Astrocyte (in vitro differentiated cells and primary cell): ENCODE measurements around the gene MORC2. TPM values are rescaled to one million over a fixed set of nuclear protein-coding genes. Genes with fewer than 3 reads are reported as not detected.

Source experiments
- DNase-seq: peaks from one replicate; pipeline ENCODE4 v3.0.0-alpha.2; 2010; ENCODE audit warnings: low read depth
- FAIRE-seq: peaks from 2 replicates; lab custom pipeline; 2011; peaks lifted over from hg19 to GRCh38; lab: Jason Lieb, UNC
- H2AFZ ChIP-seq: 2 replicates; pipeline ENCODE4 v1.6.0; 2012; ENCODE audit warnings: low read depth, low read length, inconsistent platforms
- H3K27ac ChIP-seq: 2 replicates; pipeline ENCODE4 v1.5.1; 2011; ENCODE audit warnings: low read depth, low read length, inconsistent platforms
- H3K27me3 ChIP-seq: 2 replicates; pipeline ENCODE4 v1.6.0; 2011; ENCODE audit warnings: low read length, inconsistent platforms; ENCODE audit not compliant: insufficient read depth
- H3K36me3 ChIP-seq: 2 replicates; pipeline ENCODE4 v1.5.1; 2011; ENCODE audit warnings: low read length, inconsistent platforms; ENCODE audit not compliant: insufficient read depth
- H3K4me1 ChIP-seq: 2 replicates; pipeline ENCODE4 v1.5.1; 2011; ENCODE audit warnings: low read length, inconsistent platforms; ENCODE audit not compliant: insufficient read depth
- H3K4me2 ChIP-seq: 2 replicates; pipeline ENCODE4 v1.6.0; 2012; ENCODE audit warnings: low read length, inconsistent platforms
- H3K4me3 ChIP-seq: 2 replicates; pipeline ENCODE4 v1.5.1; 2011; ENCODE audit warnings: low read depth, mild to moderate bottlenecking, low read length, inconsistent platforms; ENCODE audit not compliant: insufficient read depth
- H3K79me2 ChIP-seq: 2 replicates; pipeline ENCODE4 v1.6.0; 2012; ENCODE audit warnings: mild to moderate bottlenecking, low read length, inconsistent platforms; ENCODE audit not compliant: insufficient read depth
- H3K9ac ChIP-seq: 2 replicates; pipeline ENCODE4 v1.6.0; 2012; ENCODE audit warnings: mild to moderate bottlenecking, low read length, inconsistent platforms
- H3K9me3 ChIP-seq: 2 replicates; pipeline ENCODE4 v1.5.1; 2012; ENCODE audit warnings: low read depth, mild to moderate bottlenecking, low read length, inconsistent platforms; ENCODE audit not compliant: insufficient read depth
- H4K20me1 ChIP-seq: 2 replicates; pipeline ENCODE4 v1.6.0; 2012; ENCODE audit warnings: low read length, inconsistent platforms; ENCODE audit not compliant: insufficient read depth
- H3K27ac Mint-ChIP-seq: one replicate; pipeline ENCODE4 v1.8.0; 2021; ENCODE audit warnings: mild to moderate bottlenecking, mixed read lengths; ENCODE audit not compliant: unreplicated experiment
- H3K27me3 Mint-ChIP-seq: one replicate; pipeline ENCODE4 v1.8.0; 2021; ENCODE audit warnings: low read depth, mixed read lengths; ENCODE audit not compliant: unreplicated experiment
- H3K36me3 Mint-ChIP-seq: one replicate; pipeline ENCODE4 v1.8.0; 2021; ENCODE audit warnings: low read depth, mixed read lengths; ENCODE audit not compliant: unreplicated experiment
- H3K4me1 Mint-ChIP-seq: one replicate; pipeline ENCODE4 v1.8.0; 2021; ENCODE audit warnings: low read depth, mixed read lengths; ENCODE audit not compliant: unreplicated experiment
- H3K4me3 Mint-ChIP-seq: one replicate; pipeline ENCODE4 v1.8.0; 2021; ENCODE audit warnings: mild to moderate bottlenecking, moderate library complexity, mixed read lengths; ENCODE audit not compliant: unreplicated experiment
- H3K9me3 Mint-ChIP-seq: one replicate; pipeline ENCODE4 v1.8.0; 2021; ENCODE audit warnings: mild to moderate bottlenecking, mixed read lengths; ENCODE audit not compliant: unreplicated experiment
- CTCF ChIP-seq: IDR thresholded peaks from 2 replicates; pipeline ENCODE4 v1.5.1; 2011; ENCODE audit warnings: low read depth, mild to moderate bottlenecking, inconsistent platforms, low read length, moderate library complexity; ENCODE audit not compliant: insufficient read depth
- EZH2 ChIP-seq: IDR thresholded peaks from 2 replicates; pipeline ENCODE4 v1.6.1; 2012; ENCODE audit warnings: mild to moderate bottlenecking, low read length, inconsistent platforms; ENCODE audit not compliant: insufficient read depth
- total RNA-seq: library from RNA; stranded (reverse); gene quantifications from 2 replicates; pipeline ENCODE4 v1.2.1, GENCODE V29; 2021

MORC2 gene
- total RNA-seq, 1 donor from 2014 or later: 45.9 TPM

DNA sequence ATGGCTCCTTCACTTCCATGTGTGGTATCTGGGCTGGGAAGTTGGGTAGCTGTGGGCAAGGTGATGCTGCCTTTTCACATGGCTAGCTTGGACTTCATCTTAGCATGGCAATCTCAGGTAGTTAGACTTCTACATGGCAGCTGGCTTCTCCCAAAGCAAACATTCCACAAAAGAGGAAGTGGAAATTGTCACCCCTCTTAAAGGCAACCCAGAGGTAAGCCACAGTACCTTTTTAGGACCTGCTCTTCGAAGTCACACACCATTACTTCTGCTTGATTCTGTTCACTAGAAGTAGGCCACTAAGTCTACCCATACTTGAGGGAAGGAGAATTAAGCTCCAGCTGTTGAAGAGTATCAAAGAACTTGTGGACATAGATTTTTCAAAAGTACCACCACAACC lies 26.4 kb upstream of the MORC2 start:
- H3K4me1 ChIP-seq: no peaks in the 10 kb centered on the region
- no peaks in the 10 kb centered on the region for H3K79me2 ChIP-seq
- Mint-ChIP-seq H3K36me3 (peaks cover 4% of the 10 kb centered on the region), H3K9me3 (peaks cover 7% of the 10 kb centered on the region), H3K4me3 (no peak overlapping the region), H3K27me3 (peaks cover 2% of the 10 kb centered on the region), H3K27ac (no peak overlapping the region), H3K4me1 (no peaks in the 10 kb centered on the region)
- TF ChIP-seq CTCF (no peak), EZH2 (no peak)
- no peak overlapping the region for H3K27ac ChIP-seq
- H4K20me1 ChIP-seq: no peaks in the 10 kb centered on the region
- no peaks in the 10 kb centered on the region for H3K36me3 ChIP-seq
- H3K27me3 ChIP-seq: no peaks in the 10 kb centered on the region
- H3K4me2 ChIP-seq: no peak overlapping the region
- FAIRE-seq (no peak), DNase-seq (no peak)
- peaks cover 2% of the 10 kb centered on the region for H3K9me3 ChIP-seq
- no peak overlapping the region for H2AFZ ChIP-seq
- no peak overlapping the region for H3K4me3 ChIP-seq
- H3K9ac ChIP-seq: no peak overlapping the region

DNA sequence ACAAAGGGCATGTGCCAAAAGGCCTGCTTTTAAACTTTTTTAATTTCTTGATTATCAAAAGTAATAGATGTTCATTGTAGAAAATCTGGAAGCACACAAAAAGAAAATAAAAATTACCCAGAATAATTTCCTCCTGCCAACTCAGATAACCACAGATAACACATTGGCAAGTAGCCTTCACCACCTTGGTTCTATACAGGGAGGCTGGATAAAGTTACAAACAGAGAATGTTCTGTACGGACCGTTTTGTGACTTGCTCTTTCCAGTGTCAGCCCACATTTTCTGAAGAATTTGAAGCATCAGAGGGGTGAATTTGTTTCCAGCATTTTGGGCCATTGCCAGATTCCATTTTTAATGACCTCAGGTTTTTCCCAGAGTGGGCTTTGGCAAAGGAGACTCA lies 24.0 kb upstream of the MORC2 start:
- no peak overlapping the region for H3K27ac ChIP-seq
- peaks cover 2% of the 10 kb centered on the region for H3K9me3 ChIP-seq
- H3K27me3 ChIP-seq: no peaks in the 10 kb centered on the region
- no peak overlapping the region for H3K4me3 ChIP-seq
- no peaks in the 10 kb centered on the region for H3K79me2 ChIP-seq
- FAIRE-seq (no peak), DNase-seq (peak; percentile 23)
- H3K4me1 ChIP-seq: no peaks in the 10 kb centered on the region
- H3K36me3 Mint-ChIP-seq: peaks cover 4% of the 10 kb centered on the region
- no peaks in the 10 kb centered on the region for H3K4me1 Mint-ChIP-seq
- peaks cover 2% of the 10 kb centered on the region for H3K27me3 Mint-ChIP-seq
- H3K4me2 ChIP-seq: no peak overlapping the region
- H3K27ac Mint-ChIP-seq: no peak overlapping the region
- no peaks in the 10 kb centered on the region for H4K20me1 ChIP-seq
- no peak for TF ChIP-seq EZH2
- no peak for TF ChIP-seq CTCF
- no peak overlapping the region for H2AFZ ChIP-seq
- H3K9ac ChIP-seq: no peak overlapping the region
- no peak overlapping the region for H3K4me3 Mint-ChIP-seq
- H3K36me3 ChIP-seq: no peaks in the 10 kb centered on the region
- peaks cover 7% of the 10 kb centered on the region for H3K9me3 Mint-ChIP-seq

GRCh38 chr22:30990690-30991089 lies 22.1 kb upstream of the MORC2 start:
- H3K27ac Mint-ChIP-seq: no peak overlapping the region
- Histone ChIP-seq H3K9me3 (peaks cover 2% of the 10 kb centered on the region), H3K4me2 (no peak overlapping the region), H3K36me3 (no peaks in the 10 kb centered on the region), H3K27me3 (no peaks in the 10 kb centered on the region), H3K9ac (no peak overlapping the region), H3K4me3 (no peak overlapping the region), H3K27ac (no peak overlapping the region), H3K79me2 (no peaks in the 10 kb centered on the region), H4K20me1 (no peaks in the 10 kb centered on the region), H3K4me1 (no peaks in the 10 kb centered on the region), H2AFZ (no peak overlapping the region)
- peaks cover 4% of the 10 kb centered on the region for H3K36me3 Mint-ChIP-seq
- DNase-seq (no peak), FAIRE-seq (no peak)
- H3K4me1 Mint-ChIP-seq: no peaks in the 10 kb centered on the region
- peaks cover 7% of the 10 kb centered on the region for H3K9me3 Mint-ChIP-seq
- H3K27me3 Mint-ChIP-seq: peaks cover 2% of the 10 kb centered on the region
- no peak for TF ChIP-seq EZH2
- TF ChIP-seq CTCF: no peak
- H3K4me3 Mint-ChIP-seq: no peak overlapping the region
